Parathyroid adenoma (tissue), 2 donors: ENCODE measurements around the gene PDE6H.

Source experiments
- H2AFZ ChIP-seq: fragments of 300-600 bp; sonication (generic); one replicate; pipeline ENCODE4 v1.7.0; 2017; ENCODE audit warnings: antibody characterized with exemption, mild to moderate bottlenecking
- H3K27ac ChIP-seq: fragments of 300-600 bp; sonication (generic); one replicate; pipeline ENCODE4 v1.7.0; 2017
- H3K27me3 ChIP-seq: fragments of 300-600 bp; sonication (generic); one replicate; pipeline ENCODE4 v1.7.0; 2017; ENCODE audit warnings: low read length; ENCODE audit not compliant: control insufficient read depth, insufficient read depth
- H3K36me3 ChIP-seq: fragments of 300-600 bp; sonication (generic); one replicate; pipeline ENCODE4 v1.7.0; 2017; ENCODE audit warnings: low read length; ENCODE audit not compliant: control insufficient read depth, insufficient read depth
- H3K4me1 ChIP-seq: fragments of 300-600 bp; sonication (generic); one replicate; pipeline ENCODE4 v1.7.0; 2017; ENCODE audit warnings: control low read depth
- H3K4me2 ChIP-seq: fragments of 300-600 bp; sonication (generic); one replicate; pipeline ENCODE4 v1.7.0; 2017; ENCODE audit warnings: low read length
- H3K4me3 ChIP-seq: fragments of 300-600 bp; sonication (generic); one replicate; pipeline ENCODE4 v1.7.0; 2017; ENCODE audit warnings: low read depth, low read length
- H3K79me2 ChIP-seq: fragments of 300-600 bp; sonication (generic); one replicate; pipeline ENCODE4 v1.7.0; 2017; ENCODE audit warnings: control low read depth
- H3K9ac ChIP-seq: fragments of 300-600 bp; sonication (generic); one replicate; pipeline ENCODE4 v1.7.0; 2017; ENCODE audit warnings: mild to moderate bottlenecking
- H3K9me3 ChIP-seq: fragments of 300-600 bp; sonication (generic); one replicate; pipeline ENCODE4 v1.7.0; 2017; ENCODE audit warnings: low read length; ENCODE audit not compliant: control insufficient read depth
- CTCF ChIP-seq: fragments of 300-600 bp; sonication (generic); IDR thresholded peaks from one replicate; pipeline ENCODE4 v1.7.0; 2017; ENCODE audit warnings: antibody characterized with exemption, mild to moderate bottlenecking
- donor health status: primary hyperparathyroidism.

PDE6H gene

GRCh38 chr12:14981049-14981448 lies 8.2 kb downstream of the PDE6H start:
- H3K79me2 ChIP-seq: no peaks in the 10 kb centered on the region
- no peaks in the 10 kb centered on the region for H3K9me3 ChIP-seq
- H2AFZ ChIP-seq: no peak overlapping the region
- no peaks in the 10 kb centered on the region for H3K36me3 ChIP-seq
- TF ChIP-seq CTCF: no peak
- H3K4me2 ChIP-seq: no peak overlapping the region
- H3K4me3 ChIP-seq: no peak overlapping the region
- no peaks in the 10 kb centered on the region for H3K27me3 ChIP-seq
- H3K9ac ChIP-seq: no peak overlapping the region
- no peak overlapping the region for H3K27ac ChIP-seq
- no peaks in the 10 kb centered on the region for H3K4me1 ChIP-seq

- H3K36me3 ChIP-seq: no peaks in the 10 kb centered on the region
- no peak overlapping the region for H3K4me2 ChIP-seq
- H3K9me3 ChIP-seq: no peaks in the 10 kb centered on the region
- H2AFZ ChIP-seq: no peak overlapping the region
- no peak overlapping the region for H3K4me3 ChIP-seq
- no peaks in the 10 kb centered on the region for H3K4me1 ChIP-seq
- TF ChIP-seq CTCF: no peak
- no peak overlapping the region for H3K9ac ChIP-seq
- H3K27ac ChIP-seq: no peak overlapping the region
- no peaks in the 10 kb centered on the region for H3K79me2 ChIP-seq
- H3K27me3 ChIP-seq: no peaks in the 10 kb centered on the region
Observed at GRCh38 chr12:14982562-14982961, 9.7 kb downstream of the PDE6H start.

GRCh38 chr12:14982991-14983390 lies 10.1 kb downstream of the PDE6H start:
- Histone ChIP-seq H3K36me3 (no peaks in the 10 kb centered on the region), H3K79me2 (no peaks in the 10 kb centered on the region), H3K27ac (no peak overlapping the region), H3K9ac (no peak overlapping the region), H3K27me3 (no peaks in the 10 kb centered on the region), H3K4me3 (no peak overlapping the region), H3K9me3 (no peaks in the 10 kb centered on the region), H3K4me1 (no peaks in the 10 kb centered on the region), H3K4me2 (no peak overlapping the region), H2AFZ (no peak overlapping the region)
- no peak for TF ChIP-seq CTCF

GRCh38 chr12:14984036-14984435 lies 11.2 kb downstream of the PDE6H start:
- no peaks in the 10 kb centered on the region for H3K79me2 ChIP-seq
- no peaks in the 10 kb centered on the region for H3K36me3 ChIP-seq
- H3K27ac ChIP-seq: no peak overlapping the region
- H3K9me3 ChIP-seq: no peaks in the 10 kb centered on the region
- H3K4me3 ChIP-seq: no peak overlapping the region
- TF ChIP-seq CTCF: no peak
- no peak overlapping the region for H3K4me2 ChIP-seq
- no peaks in the 10 kb centered on the region for H3K4me1 ChIP-seq
- H3K27me3 ChIP-seq: no peaks in the 10 kb centered on the region
- H2AFZ ChIP-seq: no peak overlapping the region
- H3K9ac ChIP-seq: no peak overlapping the region

GRCh38 chr12:14984766-14985285 lies 12.0 kb downstream of the PDE6H start:
- Histone ChIP-seq H3K9me3 (no peaks in the 10 kb centered on the region), H3K79me2 (no peaks in the 10 kb centered on the region), H3K27ac (no peak overlapping the region), H3K4me1 (no peaks in the 10 kb centered on the region), H3K27me3 (no peaks in the 10 kb centered on the region), H3K4me2 (no peak overlapping the region), H2AFZ (no peak overlapping the region), H3K36me3 (no peaks in the 10 kb centered on the region), H3K9ac (no peak overlapping the region), H3K4me3 (no peak overlapping the region)
- no peak for TF ChIP-seq CTCF
